A549 (cell line): Measurements from ENCODE around the gene KRTAP9-3. TPM values are rescaled to one million over a fixed set of nuclear protein-coding genes. Genes with fewer than 3 reads are reported as not detected.

Experiments used
- ATAC-seq, 2 experiments: fragments of 200-7000 bp in 1 of 2; fragments of >200 bp in 1 of 2; cut with Nextera tagmentation in 1 of 2; cut with Tn5 transposase in 1 of 2; 3 replicates each; pipeline versions ENCODE4 v1.8.0 to v1.9.1; 2018 to 2020; ENCODE audit warnings: mild to moderate bottlenecking in 1 of 2, moderate library complexity in 1 of 2
- CTCF ChIA-PET: fragments of 300-600 bp; sonication (Branson Sonifier 250); formaldehyde crosslinking; extraction: SDS; loops from one replicate; lab custom pipeline; 2021; ENCODE audit warnings: antibody characterized with exemption, inconsistent platforms; lab: Yijun Ruan, JAX
- POLR2A ChIA-PET: fragments of 350-600 bp; formaldehyde crosslinking; extraction: SDS; loops from one replicate; lab custom pipeline; 2021; ENCODE audit warnings: antibody characterized with exemption, inconsistent platforms; lab: Yijun Ruan, JAX
- DNase-seq, 2 experiments: peaks; one replicate each; pipeline versions ENCODE4 v3.0.0 to v3.0.0-alpha.2; 2011 to 2016; ENCODE audit warnings: low read depth in 1 of 2, low spot score in 1 of 2
- FAIRE-seq: peaks from 2 replicates; lab custom pipeline; 2011; peaks lifted over from hg19 to GRCh38; lab: Jason Lieb, UNC
- H3K27ac ChIP-seq, 2 experiments: fragments of >200 bp; sonication (Bioruptor Twin); formaldehyde crosslinking; 3 replicates each; pipeline ENCODE4 v1.5.1; 2016 to 2017
- H3K4me1 ChIP-seq: fragments of >200 bp; sonication (Bioruptor Twin); formaldehyde crosslinking; 3 replicates; pipeline ENCODE4 v1.6.1; 2016
- H3K4me2 ChIP-seq: fragments of >200 bp; sonication (Bioruptor Twin); formaldehyde crosslinking; 3 replicates; pipeline ENCODE4 v1.6.1; 2016
- H3K4me3 ChIP-seq: fragments of >200 bp; sonication (Bioruptor Twin); formaldehyde crosslinking; 3 replicates; pipeline ENCODE4 v1.5.1; 2016
- H3K9me3 ChIP-seq: fragments of >200 bp; sonication (Bioruptor Twin); formaldehyde crosslinking; 3 replicates; pipeline ENCODE4 v1.6.1; 2016
- CBX2 ChIP-seq: fragments of 200-600 bp; sonication (generic); IDR thresholded peaks from 2 replicates; pipeline ENCODE4 v1.6.1; 2016; ENCODE audit warnings: low read depth, mild to moderate bottlenecking, borderline replicate concordance
- EHF ChIP-seq: fragments of 250-450 bp; sonication (Bioruptor Pico); IDR thresholded peaks from 2 replicates; pipeline ENCODE4 v1.5.0; 2020; ENCODE audit warnings: mild to moderate bottlenecking
- ESRRA ChIP-seq: fragments of 150-350 bp; IDR thresholded peaks from 2 replicates; pipeline ENCODE4 v1.6.1; 2014; ENCODE audit warnings: mild to moderate bottlenecking, low read length, borderline replicate concordance
- HDAC2 ChIP-seq: fragments of 200-600 bp; sonication (generic); IDR thresholded peaks from 2 replicates; pipeline ENCODE4 v1.6.1; 2016
- HEYL ChIP-seq: fragments of 250-450 bp; sonication (Bioruptor Pico); IDR thresholded peaks from 2 replicates; pipeline ENCODE4 v1.8.0; 2021; ENCODE audit warnings: mild to moderate bottlenecking, moderate library complexity
- HMGXB4 ChIP-seq: fragments of 250-450 bp; sonication (Bioruptor Pico); IDR thresholded peaks from 2 replicates; pipeline ENCODE4 v1.5.0; 2021; ENCODE audit warnings: mild to moderate bottlenecking, moderate library complexity, borderline replicate concordance
- HOXB5 ChIP-seq: fragments of 250-450 bp; sonication (Bioruptor Pico); IDR thresholded peaks from 2 replicates; pipeline ENCODE4 v1.5.0; 2020; ENCODE audit warnings: mild to moderate bottlenecking, moderate library complexity
- KDM1A ChIP-seq: fragments of 200-600 bp; sonication (generic); IDR thresholded peaks from 2 replicates; pipeline ENCODE4 v1.6.1; 2016; ENCODE audit warnings: low read depth, mild to moderate bottlenecking
- KDM5A ChIP-seq: fragments of 200-600 bp; sonication (generic); IDR thresholded peaks from 2 replicates; pipeline ENCODE4 v1.6.1; 2016; ENCODE audit warnings: antibody characterized with exemption, mild to moderate bottlenecking
- MYC ChIP-seq: IDR thresholded peaks from 2 replicates; pipeline ENCODE4 v1.6.1; 2012; ENCODE audit warnings: mild to moderate bottlenecking, inconsistent platforms, low read length, improper control_type of control experiment, borderline replicate concordance
- NPAS2 ChIP-seq: fragments of 250-450 bp; sonication (Bioruptor Pico); IDR thresholded peaks from 2 replicates; pipeline ENCODE4 v1.8.0; 2022; ENCODE audit warnings: mild to moderate bottlenecking, moderate library complexity, borderline replicate concordance
- NR3C1 ChIP-seq: fragments of >200 bp; sonication (Bioruptor Twin); formaldehyde crosslinking; IDR thresholded peaks from 3 replicates; pipeline ENCODE4 v1.6.1; 2017
- POLR2A ChIP-seq: IDR thresholded peaks from 2 replicates; pipeline ENCODE4 v1.6.1; 2012; ENCODE audit warnings: mild to moderate bottlenecking, low read length
- RAD21 ChIP-seq, 2 experiments: fragments of >200 bp in 1 of 2; sonication (Bioruptor Twin) in 1 of 2; formaldehyde crosslinking in 1 of 2; IDR thresholded peaks in 1 of 2; conservative IDR thresholded peaks in 1 of 2; 2 replicates in 1 of 2; 3 replicates in 1 of 2; pipeline ENCODE4 v1.6.1; 2012 to 2018; ENCODE audit warnings: inconsistent platforms in 1 of 2
- RARB ChIP-seq: fragments of 250-450 bp; sonication (Bioruptor Pico); IDR thresholded peaks from 2 replicates; pipeline ENCODE4 v1.8.0; 2021; ENCODE audit warnings: mild to moderate bottlenecking, moderate library complexity
- RFX5 ChIP-seq: fragments of 450-650 bp; IDR thresholded peaks from 2 replicates; pipeline ENCODE4 v1.7.1; 2014; ENCODE audit warnings: antibody characterized with exemption, mild to moderate bottlenecking, moderate library complexity
- RNF2 ChIP-seq: fragments of 200-600 bp; sonication (generic); IDR thresholded peaks from 2 replicates; pipeline ENCODE4 v1.6.1; 2016; ENCODE audit warnings: low read depth, mild to moderate bottlenecking, antibody characterized with exemption, moderate library complexity, borderline replicate concordance
- SMC3 ChIP-seq: fragments of >200 bp; sonication (Bioruptor Twin); formaldehyde crosslinking; IDR thresholded peaks from 3 replicates; pipeline ENCODE4 v1.6.1; 2018; ENCODE audit warnings: inconsistent platforms
- TP53 ChIP-seq: fragments of 250-450 bp; sonication (Bioruptor Pico); IDR thresholded peaks from 2 replicates; pipeline ENCODE4 v1.5.0; 2021; ENCODE audit warnings: mild to moderate bottlenecking, moderate library complexity
- ZC3H11A ChIP-seq: fragments of 450-650 bp; IDR thresholded peaks from 2 replicates; pipeline ENCODE4 v1.6.1; 2014; ENCODE audit warnings: antibody characterized with exemption, mild to moderate bottlenecking
- ZFP36 ChIP-seq: fragments of 450-650 bp; IDR thresholded peaks from 2 replicates; pipeline ENCODE4 v1.6.1; 2014; ENCODE audit warnings: borderline replicate concordance; ENCODE audit not compliant: partially characterized antibody
- ZSCAN20 ChIP-seq: fragments of 250-450 bp; sonication (Bioruptor Pico); IDR thresholded peaks from 2 replicates; pipeline ENCODE4 v1.8.0; 2022; ENCODE audit warnings: mild to moderate bottlenecking, moderate library complexity
- WGBS: methylation state at CpG from one replicate; pipeline ENCODE4 v1.1.6; 2017; ENCODE audit errors: missing lambda C conversion rate; 5-methylcytosine and 5-hydroxymethylcytosine counted together
- polyA plus RNA-seq, 4 experiments: library from polyadenylated mRNA; depleted of rRNA in 3 of 4; stranded (reverse); fragments of >200 nt; fragmentation: RNase III in 1 of 4; extraction: RNeasy Plus Mini Kit Qiagen cat#74134 plus additional on column Dnase treatment in 1 of 4; gene quantifications; 2 replicates in 3 of 4; 3 replicates in 1 of 4; pipeline ENCODE4 v1.2.3, GENCODE V29; 2011 to 2017
- TF ChIP-seq, protein P1 (sequence below): fragments of >200 bp; sonication (Bioruptor Twin); formaldehyde crosslinking; IDR thresholded peaks from 3 replicates; pipeline ENCODE4 v1.5.1; 2016
- TF ChIP-seq, protein P2 (sequence below): fragments of 150-350 bp; IDR thresholded peaks from 2 replicates; pipeline ENCODE4 v1.6.1; 2014; ENCODE audit warnings: low read depth, mild to moderate bottlenecking, low read length
- TF ChIP-seq, protein P3 (sequence below): IDR thresholded peaks from 2 replicates; pipeline ENCODE4 v1.6.1; 2012; ENCODE audit warnings: low read depth, borderline replicate concordance
- TF ChIP-seq, protein P4 (sequence below): fragments of 250-450 bp; sonication (Bioruptor Pico); IDR thresholded peaks from 2 replicates; pipeline ENCODE4 v1.5.0; 2020; ENCODE audit warnings: low read depth, mild to moderate bottlenecking, moderate library complexity

The KRTAP9-3 gene
- polyA plus RNA-seq, 2 of the 4 experiments (the other 2 are of a cell fraction) = not detected

DNA sequence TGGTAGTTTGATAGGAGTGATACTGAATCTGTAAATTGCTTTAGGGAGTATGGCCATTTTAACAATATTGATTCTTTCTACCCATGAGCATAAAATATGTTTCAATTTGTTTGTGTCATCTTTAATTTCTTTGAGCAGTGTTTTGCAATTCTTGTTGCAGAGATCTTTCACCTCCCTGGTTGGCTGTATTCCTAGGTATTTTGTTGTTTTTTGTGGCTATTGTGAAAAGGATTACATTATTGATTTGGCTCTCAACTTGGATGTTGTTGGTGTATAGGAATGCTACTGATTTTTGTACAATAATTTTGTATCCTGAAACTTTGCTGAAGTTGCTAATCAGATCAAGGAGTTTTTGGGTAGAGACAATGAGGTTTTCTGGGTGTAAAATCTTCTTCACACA, 26.2 kb downstream of the KRTAP9-3 start:
- no peak for ATAC-seq

GRCh38 chr17:41263212-41263611, 31.0 kb downstream of the KRTAP9-3 start:
- ChIA-PET CTCF (interaction anchor here (1.1 kb wide), 1 partner anchor 10 kb away, joined by 4 read pairs; no protein-coding TSS in a partner anchor), POLR2A (no interaction called here)
- TF ChIP-seq HOXB5 (CRISPR knock-in tag) (no peak), EHF (CRISPR knock-in tag) (no peak), ZFP36 (no peak), TP53 (CRISPR knock-in tag) (no peak), RAD21 (conservative IDR thresholded peaks at IDR 0.05 in 1 of 2, IDR thresholded peaks at IDR 0.05 in 1 of 2) (no peak)
- TF ChIP-seq, protein P1, sequence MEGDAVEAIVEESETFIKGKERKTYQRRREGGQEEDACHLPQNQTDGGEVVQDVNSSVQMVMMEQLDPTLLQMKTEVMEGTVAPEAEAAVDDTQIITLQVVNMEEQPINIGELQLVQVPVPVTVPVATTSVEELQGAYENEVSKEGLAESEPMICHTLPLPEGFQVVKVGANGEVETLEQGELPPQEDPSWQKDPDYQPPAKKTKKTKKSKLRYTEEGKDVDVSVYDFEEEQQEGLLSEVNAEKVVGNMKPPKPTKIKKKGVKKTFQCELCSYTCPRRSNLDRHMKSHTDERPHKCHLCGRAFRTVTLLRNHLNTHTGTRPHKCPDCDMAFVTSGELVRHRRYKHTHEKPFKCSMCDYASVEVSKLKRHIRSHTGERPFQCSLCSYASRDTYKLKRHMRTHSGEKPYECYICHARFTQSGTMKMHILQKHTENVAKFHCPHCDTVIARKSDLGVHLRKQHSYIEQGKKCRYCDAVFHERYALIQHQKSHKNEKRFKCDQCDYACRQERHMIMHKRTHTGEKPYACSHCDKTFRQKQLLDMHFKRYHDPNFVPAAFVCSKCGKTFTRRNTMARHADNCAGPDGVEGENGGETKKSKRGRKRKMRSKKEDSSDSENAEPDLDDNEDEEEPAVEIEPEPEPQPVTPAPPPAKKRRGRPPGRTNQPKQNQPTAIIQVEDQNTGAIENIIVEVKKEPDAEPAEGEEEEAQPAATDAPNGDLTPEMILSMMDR = no peak
- H3K27ac ChIP-seq = no peak overlapping the region
- no peaks in the 10 kb centered on the region for H3K9me3 ChIP-seq
- ATAC-seq = no peak
- no peak for DNase-seq
- WGBS = 82% methylated on average over 2 of the region's 2 CpGs
- H3K4me3 ChIP-seq = no peak overlapping the region
- H3K4me2 ChIP-seq = no peak overlapping the region
- no peaks in the 10 kb centered on the region for H3K4me1 ChIP-seq
- FAIRE-seq = no peak

More for the DNA sequence above, 26.2 kb downstream of the KRTAP9-3 start:
- no peaks in the 10 kb centered on the region for H3K4me1 ChIP-seq
- FAIRE-seq = peak; percentile 70
- DNase-seq = no peak
- no peak overlapping the region for H3K4me3 ChIP-seq
- no peak overlapping the region for H3K27ac ChIP-seq
- no peaks in the 10 kb centered on the region for H3K9me3 ChIP-seq
- ChIA-PET POLR2A (no interaction called here), CTCF (no interaction called here)
- H3K4me2 ChIP-seq = no peak overlapping the region
- TF ChIP-seq HMGXB4 (CRISPR knock-in tag) (no peak), RNF2 (no peak), KDM1A (no peak), ZSCAN20 (CRISPR knock-in tag) (no peak), RFX5 (no peak), KDM5A (no peak), POLR2A (no peak), NR3C1 (no peak), SMC3 (no peak), NPAS2 (CRISPR knock-in tag) (no peak), HOXB5 (CRISPR knock-in tag) (no peak)
- TF ChIP-seq, protein P2, sequence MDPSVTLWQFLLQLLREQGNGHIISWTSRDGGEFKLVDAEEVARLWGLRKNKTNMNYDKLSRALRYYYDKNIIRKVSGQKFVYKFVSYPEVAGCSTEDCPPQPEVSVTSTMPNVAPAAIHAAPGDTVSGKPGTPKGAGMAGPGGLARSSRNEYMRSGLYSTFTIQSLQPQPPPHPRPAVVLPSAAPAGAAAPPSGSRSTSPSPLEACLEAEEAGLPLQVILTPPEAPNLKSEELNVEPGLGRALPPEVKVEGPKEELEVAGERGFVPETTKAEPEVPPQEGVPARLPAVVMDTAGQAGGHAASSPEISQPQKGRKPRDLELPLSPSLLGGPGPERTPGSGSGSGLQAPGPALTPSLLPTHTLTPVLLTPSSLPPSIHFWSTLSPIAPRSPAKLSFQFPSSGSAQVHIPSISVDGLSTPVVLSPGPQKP = no peak
- TF ChIP-seq, all 56 proteins: peak for 0

- no peaks in the 10 kb centered on the region for H3K4me1 ChIP-seq
- ChIA-PET CTCF (interaction anchor here (1.4 kb wide), 1 partner anchor 12 kb away, joined by 4 read pairs; no protein-coding TSS in a partner anchor), POLR2A (no interaction called here)
- DNase-seq (no peak), FAIRE-seq (no peak), ATAC-seq (no peak)
- no peak for TF ChIP-seq CBX2
- no peak for TF ChIP-seq HDAC2
- no peak for TF ChIP-seq ESRRA
- TF ChIP-seq ZFP36 = no peak
- TF ChIP-seq NPAS2 (CRISPR knock-in tag) = no peak
- no peak for TF ChIP-seq RAD21 (conservative IDR thresholded peaks at IDR 0.05 in 1 of 2, IDR thresholded peaks at IDR 0.05 in 1 of 2)
- TF ChIP-seq MYC = no peak
- no peak for TF ChIP-seq RARB
- TF ChIP-seq SMC3 = no peak
- TF ChIP-seq, protein P3, sequence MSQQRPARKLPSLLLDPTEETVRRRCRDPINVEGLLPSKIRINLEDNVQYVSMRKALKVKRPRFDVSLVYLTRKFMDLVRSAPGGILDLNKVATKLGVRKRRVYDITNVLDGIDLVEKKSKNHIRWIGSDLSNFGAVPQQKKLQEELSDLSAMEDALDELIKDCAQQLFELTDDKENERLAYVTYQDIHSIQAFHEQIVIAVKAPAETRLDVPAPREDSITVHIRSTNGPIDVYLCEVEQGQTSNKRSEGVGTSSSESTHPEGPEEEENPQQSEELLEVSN = no peak
- TF ChIP-seq ZC3H11A = no peak
- TF ChIP-seq KDM5A = no peak
- TF ChIP-seq HEYL (CRISPR knock-in tag) = no peak
- TF ChIP-seq, protein P4, sequence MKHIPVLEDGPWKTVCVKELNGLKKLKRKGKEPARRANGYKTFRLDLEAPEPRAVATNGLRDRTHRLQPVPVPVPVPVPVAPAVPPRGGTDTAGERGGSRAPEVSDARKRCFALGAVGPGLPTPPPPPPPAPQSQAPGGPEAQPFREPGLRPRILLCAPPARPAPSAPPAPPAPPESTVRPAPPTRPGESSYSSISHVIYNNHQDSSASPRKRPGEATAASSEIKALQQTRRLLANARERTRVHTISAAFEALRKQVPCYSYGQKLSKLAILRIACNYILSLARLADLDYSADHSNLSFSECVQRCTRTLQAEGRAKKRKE (CRISPR knock-in tag) = no peak
- H3K4me2 ChIP-seq = no peak overlapping the region
- H3K9me3 ChIP-seq = no peaks in the 10 kb centered on the region
- H3K27ac ChIP-seq = no peak overlapping the region
- WGBS = 66% methylated on average over 3 of the region's 3 CpGs
- no peak overlapping the region for H3K4me3 ChIP-seq
Observed at GRCh38 chr17:41264599-41264998, 32.4 kb downstream of the KRTAP9-3 start.
